ENCODE measurements around the gene MTOR.

DNA sequence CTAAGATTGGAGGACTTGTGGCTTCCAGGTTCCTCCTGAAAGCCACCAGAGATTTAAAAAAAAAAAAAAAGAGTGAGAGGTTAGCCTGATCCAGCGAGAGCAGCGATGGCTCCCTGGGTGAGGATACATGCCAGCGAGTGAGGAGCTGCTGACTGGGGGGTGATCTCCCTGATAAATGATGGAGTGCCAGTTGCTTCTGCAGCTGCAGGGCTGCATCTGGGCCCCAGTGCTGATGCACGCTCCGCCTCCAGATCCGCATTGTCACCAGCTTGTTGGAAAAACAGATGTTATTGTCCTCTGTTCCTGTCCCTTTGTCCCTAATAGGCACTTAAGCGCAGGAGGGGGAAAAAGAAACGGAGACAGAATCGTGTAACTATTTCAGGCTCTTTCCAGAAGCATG is 39.2 kb upstream of the MTOR start:
- TF ChIP-seq POLR2A (IDR thresholded peaks at IDR 0.05) = no peak
- TF ChIP-seq, protein P1, sequence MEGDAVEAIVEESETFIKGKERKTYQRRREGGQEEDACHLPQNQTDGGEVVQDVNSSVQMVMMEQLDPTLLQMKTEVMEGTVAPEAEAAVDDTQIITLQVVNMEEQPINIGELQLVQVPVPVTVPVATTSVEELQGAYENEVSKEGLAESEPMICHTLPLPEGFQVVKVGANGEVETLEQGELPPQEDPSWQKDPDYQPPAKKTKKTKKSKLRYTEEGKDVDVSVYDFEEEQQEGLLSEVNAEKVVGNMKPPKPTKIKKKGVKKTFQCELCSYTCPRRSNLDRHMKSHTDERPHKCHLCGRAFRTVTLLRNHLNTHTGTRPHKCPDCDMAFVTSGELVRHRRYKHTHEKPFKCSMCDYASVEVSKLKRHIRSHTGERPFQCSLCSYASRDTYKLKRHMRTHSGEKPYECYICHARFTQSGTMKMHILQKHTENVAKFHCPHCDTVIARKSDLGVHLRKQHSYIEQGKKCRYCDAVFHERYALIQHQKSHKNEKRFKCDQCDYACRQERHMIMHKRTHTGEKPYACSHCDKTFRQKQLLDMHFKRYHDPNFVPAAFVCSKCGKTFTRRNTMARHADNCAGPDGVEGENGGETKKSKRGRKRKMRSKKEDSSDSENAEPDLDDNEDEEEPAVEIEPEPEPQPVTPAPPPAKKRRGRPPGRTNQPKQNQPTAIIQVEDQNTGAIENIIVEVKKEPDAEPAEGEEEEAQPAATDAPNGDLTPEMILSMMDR (IDR thresholded peaks at IDR 0.05) = no peak

All from right lobe of liver (tissue), 4 donors.